ENCODE results near the gene TPCN2.

- no peak for TF ChIP-seq CTCF (IDR thresholded peaks at IDR 0.05)
- TF ChIP-seq POLR2A (IDR thresholded peaks at IDR 0.05): no peak
Measured at GRCh38 chr11:69018924-69019323, 29.8 kb upstream of the TPCN2 start.

All from heart left ventricle (tissue), 13 donors.